HG03378 (cell line): Measurements from ENCODE around the gene GTPBP6.
"Not testable (repeated sequence)": the region's sequence is repeated elsewhere in the genome, so short reads cannot be mapped to it uniquely, and the experiment has no call there.

Experiments
- ATAC-seq: cut with Tn5 transposase; IDR thresholded peaks from one replicate; pipeline ENCODE4 v1.9.1; 2021; ENCODE audit warnings: mild to moderate bottlenecking, moderate library complexity; ENCODE audit not compliant: unreplicated experiment

The GTPBP6 gene

GRCh38 chrX:351736-352135 is 33.1 kb upstream of the GTPBP6 start:
- no peak for ATAC-seq

- ATAC-seq = not testable (repeated sequence)
These were observed 32.7 kb upstream of the GTPBP6 start for GRCh38 chrX:351324-351641.

DNA sequence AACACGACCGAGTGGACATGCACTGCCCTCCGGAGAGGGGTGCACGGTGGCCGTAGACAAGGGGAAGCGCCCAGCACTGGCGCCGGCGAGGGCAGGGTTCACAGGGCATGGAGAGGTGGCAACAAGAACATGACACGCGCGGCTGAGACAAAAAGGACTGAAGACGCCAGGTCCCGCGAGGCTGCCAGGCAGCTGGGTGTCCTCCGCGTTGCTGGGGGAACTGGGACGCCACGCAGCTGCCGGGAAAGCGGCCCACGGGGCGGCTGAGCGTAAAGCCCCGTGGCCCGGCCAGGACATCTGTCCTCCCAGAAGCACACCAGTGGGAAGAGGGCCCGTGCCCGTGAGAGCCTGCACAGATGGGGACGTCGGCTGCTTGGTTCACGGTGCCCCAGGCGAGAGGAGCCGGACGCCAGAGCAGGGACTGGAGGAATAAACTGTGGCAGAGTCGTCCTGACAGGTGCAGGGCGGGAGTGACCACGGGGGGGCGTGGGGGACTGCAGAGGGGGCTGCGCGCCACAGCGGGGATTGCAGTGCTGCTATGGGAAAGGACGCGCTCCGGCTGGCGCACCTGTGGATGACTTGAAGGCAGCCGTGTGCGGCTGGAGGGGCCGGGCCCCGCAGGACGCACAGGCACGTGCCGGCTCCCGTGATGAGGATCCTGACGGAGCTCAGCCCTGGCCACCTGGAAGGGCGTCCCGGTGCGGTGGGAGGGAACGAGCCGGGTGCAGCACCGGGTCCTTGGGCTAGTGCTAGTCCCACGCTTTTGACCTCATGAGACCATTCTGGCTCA is 32.1 kb upstream of the GTPBP6 start:
- ATAC-seq = no peak

- ATAC-seq = no peak
These were observed 31.5 kb upstream of the GTPBP6 start for GRCh38 chrX:350148-350533.

GRCh38 chrX:349702-350101 is 31.1 kb upstream of the GTPBP6 start:
- no peak for ATAC-seq

DNA sequence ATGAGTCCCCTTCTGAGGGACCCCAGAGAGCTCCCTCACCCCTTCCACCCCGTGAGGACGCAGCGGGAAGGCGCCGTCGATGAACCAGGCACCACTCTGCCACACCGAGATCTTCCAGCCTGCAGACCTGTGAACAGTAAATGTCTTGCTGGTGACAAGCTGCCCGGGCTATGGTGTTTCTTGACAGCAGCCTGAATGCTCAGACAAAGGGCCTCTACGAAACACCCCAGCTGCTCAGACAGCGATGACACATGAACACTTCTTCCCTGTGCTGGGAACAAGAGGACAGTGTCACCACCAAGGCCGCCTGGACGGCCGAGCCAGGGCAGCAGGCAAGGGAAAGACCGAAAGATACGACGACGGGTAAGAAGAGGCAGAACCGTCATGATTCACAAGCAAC is 30.6 kb upstream of the GTPBP6 start:
- ATAC-seq = no peak

- no peak for ATAC-seq
These were observed 30.0 kb upstream of the GTPBP6 start for GRCh38 chrX:348461-349117.

- ATAC-seq = no peak
These were observed 28.9 kb upstream of the GTPBP6 start for GRCh38 chrX:347351-348117.

- ATAC-seq = no peak
These were observed 27.6 kb upstream of the GTPBP6 start for GRCh38 chrX:346034-346813.

DNA sequence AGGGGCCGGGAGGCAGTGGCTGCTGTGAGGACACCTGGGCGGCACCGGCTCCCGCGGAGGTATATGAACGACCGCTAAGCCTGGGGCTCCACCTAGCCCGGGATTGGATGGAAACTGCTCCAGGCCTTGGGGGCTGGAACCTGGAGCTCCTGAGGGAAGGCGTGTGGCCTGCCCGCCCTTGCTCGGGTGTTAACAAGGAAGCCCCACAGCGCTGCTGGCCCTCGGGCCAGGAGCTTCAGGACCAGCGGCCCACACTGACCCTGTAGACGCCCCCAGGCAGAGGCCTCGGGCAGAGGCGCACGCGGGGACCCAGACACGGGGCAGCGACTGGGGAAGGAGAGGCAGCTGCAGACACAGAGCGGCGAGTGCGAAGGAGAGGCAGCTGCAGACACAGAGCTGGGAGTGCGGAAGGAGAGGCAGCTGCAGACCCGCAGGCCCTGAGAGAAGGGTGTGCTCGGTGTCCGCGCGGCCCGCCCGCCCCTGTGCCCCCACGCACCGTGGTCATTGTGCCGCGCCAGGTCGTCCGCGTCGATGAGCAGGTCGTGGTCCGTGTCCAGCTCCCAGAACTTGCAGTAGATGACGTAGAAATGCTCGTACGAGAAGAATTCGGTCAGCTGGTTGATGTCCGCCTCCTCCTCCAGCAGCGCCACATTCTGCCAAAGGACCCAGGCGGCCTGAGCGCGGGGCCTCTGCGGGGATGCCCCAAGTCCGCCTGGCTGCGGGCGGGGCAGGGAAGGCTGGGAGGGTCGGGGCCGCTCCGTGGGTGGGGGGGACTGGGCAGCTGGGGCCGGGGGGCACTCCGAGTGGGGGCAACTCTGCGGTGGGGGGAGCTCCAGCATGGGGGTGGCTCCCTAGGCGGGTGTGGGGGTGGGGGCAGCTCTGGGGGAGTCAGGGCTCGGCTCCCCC is 26.7 kb upstream of the GTPBP6 start:
- no peak for ATAC-seq

DNA sequence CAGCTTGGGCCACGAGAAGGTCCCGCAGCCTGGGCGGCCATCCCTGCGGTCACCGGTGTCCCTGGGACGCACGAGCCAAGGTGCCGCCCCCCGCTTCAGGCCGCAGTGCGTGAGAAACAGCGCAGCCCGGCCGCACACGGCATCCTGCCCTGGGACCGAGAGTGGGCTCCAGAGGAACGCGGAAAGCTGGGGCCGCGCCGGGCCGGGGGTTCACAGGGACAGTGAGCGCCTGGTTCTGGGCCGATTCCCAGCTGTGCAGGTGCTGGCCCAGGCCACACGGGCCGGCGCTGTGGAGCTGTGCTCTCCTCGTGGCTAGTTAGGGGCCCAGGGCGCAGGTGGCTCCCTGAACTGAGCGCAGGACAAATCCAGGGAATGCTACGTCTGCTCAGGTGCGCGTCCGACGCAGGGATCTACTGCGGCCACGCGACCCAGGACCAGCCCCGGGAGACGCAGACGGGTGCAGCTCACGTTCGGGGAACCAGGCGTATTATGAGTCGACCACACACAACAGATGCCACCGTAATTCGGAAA is 25.8 kb upstream of the GTPBP6 start:
- ATAC-seq = no peak

GRCh38 chrX:341541-342101 is 23.0 kb upstream of the GTPBP6 start:
- ATAC-seq = no peak

DNA sequence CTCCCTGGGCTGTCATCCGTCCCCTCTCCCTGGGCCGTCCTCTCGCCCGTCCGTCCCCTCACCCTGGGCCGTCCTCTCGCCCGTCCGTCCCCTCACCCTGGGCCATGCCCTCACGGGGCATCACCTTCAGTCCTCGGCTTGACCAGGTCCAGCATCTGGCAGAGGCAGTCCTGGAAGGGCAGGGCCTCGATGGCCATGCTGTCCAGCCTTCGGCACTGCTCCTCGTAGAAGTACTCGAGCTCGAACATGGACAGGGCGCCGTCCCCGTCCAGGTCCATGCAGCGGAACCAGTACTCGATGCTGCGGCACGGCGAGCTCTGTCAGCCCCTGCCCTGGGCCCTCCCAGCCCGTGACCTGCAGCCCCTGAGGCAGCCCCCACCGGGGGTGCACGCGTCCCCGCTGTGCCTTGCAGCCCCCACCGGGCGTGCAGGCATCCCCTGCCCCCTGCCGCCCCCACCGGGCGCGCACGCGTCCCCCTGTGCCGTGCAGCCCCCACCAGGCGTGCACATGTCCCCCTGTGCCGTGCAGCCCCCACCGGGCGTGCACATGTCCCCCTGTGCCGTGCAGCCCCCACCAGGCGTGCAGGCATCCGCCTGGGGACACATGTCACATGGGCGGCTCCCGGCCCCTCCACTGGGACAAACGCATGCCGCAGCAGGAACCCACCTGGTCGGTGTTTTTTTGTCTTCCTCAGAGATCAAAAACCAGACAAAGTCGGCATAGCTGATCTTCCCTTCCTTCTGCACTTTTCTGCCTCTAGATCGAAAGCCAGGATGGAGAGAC is 22.2 kb upstream of the GTPBP6 start:
- ATAC-seq = no peak

GRCh38 chrX:340121-340520 is 21.5 kb upstream of the GTPBP6 start:
- ATAC-seq = no peak

GRCh38 chrX:338836-339400 is 20.3 kb upstream of the GTPBP6 start:
- no peak for ATAC-seq

DNA sequence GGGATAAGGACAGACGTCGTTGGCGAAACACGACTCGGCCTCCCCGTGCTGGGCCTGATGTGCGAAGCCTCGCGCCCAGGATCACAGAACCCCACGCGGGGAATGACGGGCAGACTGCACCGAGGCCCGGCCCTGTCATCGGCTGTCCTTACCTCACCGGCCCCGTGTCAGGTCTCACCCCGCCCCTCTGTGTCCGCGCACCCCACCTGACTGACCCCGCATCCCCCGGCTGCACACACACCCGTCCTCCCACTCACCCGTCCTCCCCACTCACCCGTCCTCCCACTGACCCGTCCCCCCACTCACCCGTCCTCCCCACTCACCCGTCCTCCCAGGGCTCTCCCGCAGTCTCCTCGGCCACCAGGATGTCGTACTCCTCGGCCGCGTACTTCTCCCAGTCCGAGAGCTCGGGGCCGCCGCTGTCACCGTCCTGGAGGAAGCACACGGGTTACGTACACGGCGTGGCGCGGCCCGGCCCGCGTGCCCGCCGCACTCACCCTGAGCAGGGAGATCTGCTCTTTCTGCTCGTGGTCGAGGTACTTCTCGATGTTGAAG is 19.8 kb upstream of the GTPBP6 start:
- ATAC-seq = no peak

DNA sequence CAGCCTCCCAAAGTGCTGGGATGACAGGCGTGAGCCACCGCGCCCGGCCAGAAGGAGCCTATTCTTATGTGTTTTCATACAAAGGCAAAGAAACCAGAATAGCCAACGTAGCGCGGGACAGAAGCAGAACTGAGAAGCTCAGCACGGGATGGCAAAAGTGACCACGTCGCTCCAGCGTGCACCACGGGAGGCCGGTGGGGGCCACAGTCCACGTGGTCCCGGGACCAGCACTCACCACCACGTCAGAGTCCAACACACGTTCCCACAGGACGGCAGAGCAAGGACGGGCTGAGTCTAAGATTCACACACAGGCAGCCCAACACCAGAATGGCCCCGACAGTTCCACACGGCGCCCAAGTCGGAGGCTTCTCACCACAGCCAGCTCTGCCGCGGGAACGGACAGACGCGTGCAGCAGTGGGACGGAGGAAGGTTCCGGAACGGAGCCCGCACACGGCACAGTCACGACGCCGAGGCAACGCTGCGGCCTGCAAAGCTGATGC is 18.8 kb upstream of the GTPBP6 start:
- no peak for ATAC-seq

DNA sequence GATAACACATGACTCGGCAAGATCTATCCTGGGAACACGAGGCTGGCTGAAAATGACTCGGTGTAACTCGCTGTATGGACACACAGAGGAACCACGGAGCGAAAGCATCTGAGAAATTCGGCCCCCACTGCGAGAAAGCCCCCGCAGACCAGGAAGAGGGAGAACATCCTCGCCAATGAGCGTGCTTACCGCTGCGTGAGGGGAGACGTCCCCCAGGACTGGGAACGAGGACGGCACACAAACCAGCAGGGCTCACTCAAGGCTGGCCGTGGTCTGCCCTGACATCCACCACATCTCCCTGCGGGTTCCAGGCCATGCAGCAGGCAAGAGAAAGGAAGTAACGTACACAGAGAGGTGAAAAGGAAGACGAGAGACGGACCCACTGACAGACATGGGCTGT is 17.6 kb upstream of the GTPBP6 start:
- ATAC-seq = no peak
